Measurements from ENCODE around the gene CNTN4. TPM values are rescaled to one million over a fixed set of nuclear protein-coding genes. Genes with fewer than 3 reads are reported as not detected.

Gene CNTN4
- total RNA-seq, 3 donors from 2014 or later: 6.6 to 16.7 (median 16.7) TPM

DNA sequence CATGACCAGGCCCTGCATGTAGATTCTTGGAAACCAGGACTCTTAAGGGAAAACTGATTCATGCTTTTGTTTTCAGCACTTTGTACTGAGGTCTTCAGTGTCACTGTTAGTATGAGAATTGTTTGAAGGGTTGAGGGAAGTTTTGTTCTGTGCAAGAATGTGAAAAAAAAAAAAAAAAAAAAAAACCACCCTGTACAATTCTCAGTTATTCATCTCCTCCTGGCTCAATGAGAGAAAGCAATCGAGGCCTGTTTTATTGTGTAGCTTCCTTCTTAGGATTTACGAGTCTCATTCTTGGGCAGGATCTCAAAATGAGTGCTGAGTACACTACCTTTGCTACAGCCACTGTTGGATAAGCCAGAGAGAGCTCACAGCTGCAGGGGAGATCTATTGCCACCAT is 469.5 kb downstream of the CNTN4 start:
- H3K9me3 ChIP-seq: no peaks in the 10 kb centered on the region
- no peaks in the 10 kb centered on the region for H3K4me1 ChIP-seq
- TF ChIP-seq, protein P1, sequence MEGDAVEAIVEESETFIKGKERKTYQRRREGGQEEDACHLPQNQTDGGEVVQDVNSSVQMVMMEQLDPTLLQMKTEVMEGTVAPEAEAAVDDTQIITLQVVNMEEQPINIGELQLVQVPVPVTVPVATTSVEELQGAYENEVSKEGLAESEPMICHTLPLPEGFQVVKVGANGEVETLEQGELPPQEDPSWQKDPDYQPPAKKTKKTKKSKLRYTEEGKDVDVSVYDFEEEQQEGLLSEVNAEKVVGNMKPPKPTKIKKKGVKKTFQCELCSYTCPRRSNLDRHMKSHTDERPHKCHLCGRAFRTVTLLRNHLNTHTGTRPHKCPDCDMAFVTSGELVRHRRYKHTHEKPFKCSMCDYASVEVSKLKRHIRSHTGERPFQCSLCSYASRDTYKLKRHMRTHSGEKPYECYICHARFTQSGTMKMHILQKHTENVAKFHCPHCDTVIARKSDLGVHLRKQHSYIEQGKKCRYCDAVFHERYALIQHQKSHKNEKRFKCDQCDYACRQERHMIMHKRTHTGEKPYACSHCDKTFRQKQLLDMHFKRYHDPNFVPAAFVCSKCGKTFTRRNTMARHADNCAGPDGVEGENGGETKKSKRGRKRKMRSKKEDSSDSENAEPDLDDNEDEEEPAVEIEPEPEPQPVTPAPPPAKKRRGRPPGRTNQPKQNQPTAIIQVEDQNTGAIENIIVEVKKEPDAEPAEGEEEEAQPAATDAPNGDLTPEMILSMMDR (IDR thresholded peaks at IDR 0.05): no peak
- TF ChIP-seq POLR2A (IDR thresholded peaks at IDR 0.05): no peak
- H3K27me3 ChIP-seq: no peaks in the 10 kb centered on the region
- intact Hi-C loops (cut with DNase I; ENCODE audit: low total_unique reads): no loop called here
- H3K4me3 ChIP-seq: no peak overlapping the region
- no peak for DNase-seq (ENCODE audit: low spot score in 2 of 2)
- no peaks in the 10 kb centered on the region for H3K36me3 ChIP-seq
- H3K27ac ChIP-seq: no peak overlapping the region

GRCh38 chr3:2568929-2569328 is 470.3 kb downstream of the CNTN4 start:
- H3K27ac ChIP-seq: no peak overlapping the region
- H3K9me3 ChIP-seq: no peaks in the 10 kb centered on the region
- H3K4me1 ChIP-seq: no peaks in the 10 kb centered on the region
- no peaks in the 10 kb centered on the region for H3K27me3 ChIP-seq
- no peaks in the 10 kb centered on the region for H3K36me3 ChIP-seq
- H3K4me3 ChIP-seq: no peak overlapping the region
- intact Hi-C loops (cut with DNase I; ENCODE audit: low total_unique reads): no loop called here
- TF ChIP-seq, protein P1 (IDR thresholded peaks at IDR 0.05): no peak
- TF ChIP-seq POLR2AphosphoS5 (IDR thresholded peaks at IDR 0.05) (no peak), POLR2A (IDR thresholded peaks at IDR 0.05) (no peak)
- no peak for DNase-seq (ENCODE audit: low spot score in 2 of 2)

DNA sequence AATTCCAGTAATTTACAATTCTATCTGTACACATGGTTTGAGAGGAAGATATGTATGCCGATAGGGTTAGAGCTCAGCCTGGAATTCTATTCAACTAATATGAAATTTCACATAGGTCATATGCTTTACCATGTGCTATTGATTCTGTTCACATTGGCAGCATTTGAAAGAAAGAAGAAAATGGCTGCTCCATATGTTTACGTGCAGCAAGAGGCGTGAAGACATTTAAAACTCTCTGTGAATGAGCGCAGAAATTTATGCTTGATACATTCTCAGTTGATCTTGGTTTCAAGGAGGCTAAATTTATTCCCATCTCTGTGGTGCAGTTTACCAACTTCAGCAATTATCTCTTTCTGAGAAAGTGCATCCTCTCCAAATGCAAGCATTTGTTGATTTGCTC is 478.9 kb downstream of the CNTN4 start:
- intact Hi-C loops (cut with DNase I; ENCODE audit: low total_unique reads): no loop called here
- no peaks in the 10 kb centered on the region for H3K9me3 ChIP-seq
- H3K27me3 ChIP-seq: no peaks in the 10 kb centered on the region
- no peak overlapping the region for H3K4me3 ChIP-seq
- H3K36me3 ChIP-seq: no peaks in the 10 kb centered on the region
- H3K27ac ChIP-seq: no peak overlapping the region
- no peaks in the 10 kb centered on the region for H3K4me1 ChIP-seq
- DNase-seq (ENCODE audit: low spot score in 2 of 2): no peak
- TF ChIP-seq POLR2AphosphoS5 (IDR thresholded peaks at IDR 0.05) (no peak), POLR2A (IDR thresholded peaks at IDR 0.05) (no peak)
- TF ChIP-seq, protein P1 (IDR thresholded peaks at IDR 0.05): no peak

DNA sequence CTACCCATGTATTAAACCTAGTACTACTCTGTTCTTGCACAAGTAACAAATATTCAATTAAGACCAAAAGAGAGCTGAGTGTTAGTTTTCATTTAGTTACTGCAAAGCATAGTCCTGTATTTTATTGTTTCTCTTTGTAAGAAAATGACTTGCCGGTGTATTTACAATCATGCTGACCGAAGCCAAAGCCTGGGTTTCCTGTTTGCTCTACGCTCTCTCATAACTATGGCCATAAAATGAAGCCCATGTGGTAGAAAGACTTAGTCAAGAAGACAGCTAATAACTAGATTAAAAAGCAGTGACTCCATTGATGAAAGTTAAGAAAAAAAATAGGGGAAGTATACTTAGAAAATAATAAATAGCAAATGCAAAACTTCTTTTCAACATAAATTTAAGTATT is 479.9 kb downstream of the CNTN4 start:
- Histone ChIP-seq H3K27ac (no peak overlapping the region), H3K9me3 (no peaks in the 10 kb centered on the region), H3K4me3 (no peak overlapping the region), H3K4me1 (no peaks in the 10 kb centered on the region), H3K36me3 (no peaks in the 10 kb centered on the region), H3K27me3 (no peaks in the 10 kb centered on the region)
- DNase-seq (ENCODE audit: low spot score in 2 of 2): no peak
- TF ChIP-seq POLR2A (IDR thresholded peaks at IDR 0.05): no peak
- TF ChIP-seq POLR2AphosphoS5 (IDR thresholded peaks at IDR 0.05): no peak
- TF ChIP-seq, protein P1 (IDR thresholded peaks at IDR 0.05): no peak
- intact Hi-C loops (cut with DNase I; ENCODE audit: low total_unique reads): no loop called here

DNA sequence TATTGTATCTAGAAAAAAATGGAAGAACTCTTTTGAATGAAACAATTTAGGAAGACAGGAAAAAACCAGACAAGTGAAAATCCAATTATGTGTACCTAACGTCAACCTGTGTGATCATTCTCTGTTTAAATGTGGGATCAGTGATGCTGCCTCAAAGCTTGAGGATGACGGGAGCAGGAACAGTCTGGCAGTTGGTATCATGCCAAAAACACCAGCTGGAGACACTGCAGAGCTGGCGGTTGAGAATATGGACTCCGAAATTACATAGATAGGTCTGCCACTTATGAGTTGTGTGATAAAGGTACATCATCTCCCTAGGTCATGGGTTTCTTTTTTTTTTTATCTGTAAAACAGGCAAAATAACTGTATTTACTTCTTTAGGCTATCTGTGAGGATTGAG is 480.5 kb downstream of the CNTN4 start:
- Histone ChIP-seq H3K4me1 (no peaks in the 10 kb centered on the region), H3K36me3 (no peaks in the 10 kb centered on the region), H3K4me3 (no peak overlapping the region), H3K27me3 (no peaks in the 10 kb centered on the region), H3K9me3 (no peaks in the 10 kb centered on the region), H3K27ac (no peak overlapping the region)
- no peak for DNase-seq (ENCODE audit: low spot score in 2 of 2)
- intact Hi-C loops (cut with DNase I; ENCODE audit: low total_unique reads): no loop called here
- TF ChIP-seq POLR2A (IDR thresholded peaks at IDR 0.05) (no peak), POLR2AphosphoS5 (IDR thresholded peaks at IDR 0.05) (no peak)
- TF ChIP-seq, protein P1 (IDR thresholded peaks at IDR 0.05): no peak

Measured in breast epithelium (tissue), 4 donors.